K562 (cell line): ENCODE data around the gene MCL1. TPM values are rescaled to one million over a fixed set of nuclear protein-coding genes. Genes with fewer than 3 reads are reported as not detected.

Experiments
- DNMT1 ChIP-seq: fragments of 450-650 bp; IDR thresholded peaks from 2 replicates; pipeline ENCODE4 v1.6.1; 2016; ENCODE audit warnings: antibody characterized with exemption, mild to moderate bottlenecking
- HDAC1 ChIP-seq, 2 experiments: fragments of 450-650 bp; IDR thresholded peaks; 2 replicates each; pipeline ENCODE4 v1.6.1; 2016 to 2017; ENCODE audit warnings: inconsistent platforms in 1 of 2, mild to moderate bottlenecking in 1 of 2, moderate library complexity in 1 of 2
- ILF3 ChIP-seq: fragments of 450-650 bp; IDR thresholded peaks from 2 replicates; pipeline ENCODE4 v1.6.1; 2018; ENCODE audit warnings: antibody characterized with exemption, mild to moderate bottlenecking, moderate library complexity, borderline replicate concordance
- MTA3 ChIP-seq: fragments of 450-650 bp; formaldehyde crosslinking; IDR thresholded peaks from 2 replicates; pipeline ENCODE4 v1.6.1; 2017; ENCODE audit warnings: mild to moderate bottlenecking, borderline replicate concordance
- NUFIP1 ChIP-seq: fragments of 450-650 bp; IDR thresholded peaks from 2 replicates; pipeline ENCODE4 v1.6.1; 2018; ENCODE audit not compliant: partially characterized antibody
- RBM14 ChIP-seq: fragments of 200-400 bp; formaldehyde crosslinking; IDR thresholded peaks from 2 replicates; pipeline ENCODE4 v1.6.1; 2018; ENCODE audit warnings: low read depth, mild to moderate bottlenecking, low read length, moderate library complexity, borderline replicate concordance; ENCODE audit not compliant: insufficient read depth
- RBM25 ChIP-seq: fragments of 200-400 bp; formaldehyde crosslinking; IDR thresholded peaks from 2 replicates; pipeline ENCODE4 v1.6.1; 2018; ENCODE audit warnings: low read length, low read depth, moderate library complexity; ENCODE audit not compliant: severe bottlenecking
- TOE1 ChIP-seq, 2 experiments: fragments of 450-650 bp in 1 of 2; sonication (generic) in 1 of 2; formaldehyde crosslinking in 1 of 2; IDR thresholded peaks; 2 replicates each; pipeline versions ENCODE4 v1.7.1 to v1.8.0; 2016 to 2022; ENCODE audit warnings: borderline replicate concordance in 2 of 2, mild to moderate bottlenecking in 2 of 2, antibody characterized with exemption in 1 of 2, inconsistent platforms in 1 of 2, low read depth in 1 of 2, missing genetic modification reagents in 1 of 2, moderate library complexity in 1 of 2
- YY1 ChIP-seq, 3 experiments: IDR thresholded peaks; 2 replicates each; pipeline ENCODE4 v1.6.1; 2011; ENCODE audit warnings: low read length in 2 of 3, mild to moderate bottlenecking in 2 of 3, moderate library complexity in 2 of 3, borderline replicate concordance in 1 of 3, control low read depth in 1 of 3, low read depth in 1 of 3; ENCODE audit not compliant: insufficient read depth in 3 of 3, insufficient replicate concordance in 2 of 3, control insufficient read depth in 1 of 3, insufficient read length in 1 of 3; ENCODE audit errors: extremely low read depth in 1 of 3
- ZNF12 ChIP-seq: sonication (generic); formaldehyde crosslinking; IDR thresholded peaks from 2 replicates; pipeline ENCODE4 v1.4.0; 2020; ENCODE audit warnings: mild to moderate bottlenecking, missing genetic modification reagents
- ZNF408 ChIP-seq: fragments of 250-450 bp; sonication (Bioruptor Pico); IDR thresholded peaks from 2 replicates; pipeline ENCODE4 v1.4.0; 2020; ENCODE audit warnings: low read depth, mild to moderate bottlenecking, moderate library complexity
- polyA plus RNA-seq, 8 experiments: library from polyadenylated mRNA; depleted of rRNA in 4 of 8; stranded (reverse) in 5 of 8; unstranded in 3 of 8; fragments of >200 nt; fragmentation: Nextera tagmentation in 2 of 8; fragmentation: Illumina TruSeq in 1 of 8; extraction: Ambion mirVana in 2 of 8; extraction: Trizol in 1 of 8; gene quantifications; 2 replicates each; pipeline versions ENCODE4 v1.2.1 to v1.2.3, GENCODE V29; 2011 to 2014; ENCODE audit warnings: inconsistent platforms in 1 of 8, missing spikeins in 1 of 8
- total RNA-seq, 7 experiments: library from RNA; depleted of rRNA in 6 of 7; stranded (reverse); fragments of >200 nt in 6 of 7; fragmentation: Illumina TruSeq in 2 of 7; extraction: Trizol in 2 of 7; gene quantifications; 2 replicates each; pipeline versions ENCODE4 v1.2.1 to v1.2.3, GENCODE V29; 2011 to 2021; ENCODE audit warnings: low replicate concordance in 1 of 7
- TF ChIP-seq, protein P1 (sequence below): fragments of 250-450 bp; sonication (Bioruptor Pico); IDR thresholded peaks from 2 replicates; pipeline ENCODE4 v1.8.0; 2021; ENCODE audit warnings: moderate library complexity, mild to moderate bottlenecking, inconsistent platforms
- TF ChIP-seq, protein P2 (sequence below): fragments of 450-650 bp; IDR thresholded peaks from 2 replicates; pipeline ENCODE4 v1.6.1; 2017; ENCODE audit warnings: antibody characterized with exemption
- TF ChIP-seq, protein P3 (sequence below): fragments of 250-450 bp; sonication (Bioruptor Pico); IDR thresholded peaks from 2 replicates; pipeline ENCODE4 v1.8.0; 2022; ENCODE audit warnings: moderate library complexity, mild to moderate bottlenecking, inconsistent platforms
- TF ChIP-seq, protein P4 (sequence below): sonication (generic); formaldehyde crosslinking; IDR thresholded peaks from 2 replicates; pipeline ENCODE4 v1.9.0; 2022; ENCODE audit warnings: mild to moderate bottlenecking, missing genetic modification reagents
- TF ChIP-seq, protein P5 (sequence below): sonication (generic); formaldehyde crosslinking; IDR thresholded peaks from 2 replicates; pipeline ENCODE4 v1.8.0; 2022; ENCODE audit warnings: missing genetic modification reagents, mild to moderate bottlenecking, borderline replicate concordance

Gene MCL1
- total and polyA plus RNA-seq, 9 of the 15 experiments (the other 6 are each of a cell fraction or from before 2014, with no cell fraction given) = 27.1 to 224 (median 138) TPM

DNA sequence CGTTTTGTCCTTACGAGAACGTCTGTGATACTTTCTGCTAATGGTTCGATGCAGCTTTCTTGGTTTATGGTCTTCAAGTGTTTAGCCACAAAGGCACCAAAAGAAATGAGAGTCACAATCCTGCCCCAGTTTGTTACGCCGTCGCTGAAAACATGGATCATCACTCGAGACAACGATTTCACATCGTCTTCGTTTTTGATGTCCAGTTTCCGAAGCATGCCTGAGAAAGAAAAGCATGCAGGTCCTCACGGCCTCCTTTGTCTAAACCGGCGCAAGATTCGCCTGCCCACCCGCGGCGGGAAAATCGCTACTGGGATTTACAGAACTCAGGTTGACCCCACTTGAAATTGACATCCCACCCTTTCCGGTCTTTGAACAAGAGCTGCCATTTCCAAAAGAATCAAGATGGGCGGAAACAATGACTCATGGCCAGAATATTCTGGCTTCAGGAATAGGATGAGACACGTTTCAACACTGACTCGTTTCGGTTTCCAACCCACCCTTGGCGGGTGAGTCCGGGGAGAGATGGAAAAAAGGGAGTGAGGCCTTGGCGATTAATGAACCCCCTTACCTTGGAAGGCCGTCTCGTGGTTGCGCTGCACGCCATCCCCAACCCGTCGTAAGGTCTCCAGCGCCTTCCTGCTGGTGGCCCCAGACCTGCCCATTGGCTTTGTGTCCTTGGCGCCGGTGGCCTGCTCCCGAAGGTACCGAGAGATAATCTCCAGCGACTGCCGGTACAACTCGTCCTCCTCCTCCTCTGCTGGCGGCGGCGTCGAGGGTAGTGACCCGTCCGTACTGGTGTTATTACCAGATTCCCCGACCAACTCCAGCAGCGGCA is 919 bp downstream of the MCL1 start (continued):
- TF ChIP-seq, protein P1, sequence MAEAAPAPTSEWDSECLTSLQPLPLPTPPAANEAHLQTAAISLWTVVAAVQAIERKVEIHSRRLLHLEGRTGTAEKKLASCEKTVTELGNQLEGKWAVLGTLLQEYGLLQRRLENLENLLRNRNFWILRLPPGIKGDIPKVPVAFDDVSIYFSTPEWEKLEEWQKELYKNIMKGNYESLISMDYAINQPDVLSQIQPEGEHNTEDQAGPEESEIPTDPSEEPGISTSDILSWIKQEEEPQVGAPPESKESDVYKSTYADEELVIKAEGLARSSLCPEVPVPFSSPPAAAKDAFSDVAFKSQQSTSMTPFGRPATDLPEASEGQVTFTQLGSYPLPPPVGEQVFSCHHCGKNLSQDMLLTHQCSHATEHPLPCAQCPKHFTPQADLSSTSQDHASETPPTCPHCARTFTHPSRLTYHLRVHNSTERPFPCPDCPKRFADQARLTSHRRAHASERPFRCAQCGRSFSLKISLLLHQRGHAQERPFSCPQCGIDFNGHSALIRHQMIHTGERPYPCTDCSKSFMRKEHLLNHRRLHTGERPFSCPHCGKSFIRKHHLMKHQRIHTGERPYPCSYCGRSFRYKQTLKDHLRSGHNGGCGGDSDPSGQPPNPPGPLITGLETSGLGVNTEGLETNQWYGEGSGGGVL (CRISPR knock-in tag) = no peak
- TF ChIP-seq RBM25 (no peak), ZNF12 (CRISPR knock-in tag) (peak; percentile 22; the same call in 1 of the 2 replicates), ILF3 (no peak), DNMT1 (no peak), HDAC1 (IDR thresholded peaks at IDR 0.05) (no peak; a peak in 1 of 4 replicates), NUFIP1 (no peak), ZNF408 (no peak), YY1 (IDR thresholded peaks at IDR 0.05; ENCODE audit: borderline replicate concordance in 1 of 3, control insufficient read depth in 1 of 3, extremely low read depth in 1 of 3, insufficient read depth in 3 of 3, insufficient read length in 1 of 3, insufficient replicate concordance in 2 of 3, low read depth in 1 of 3, low read length in 2 of 3) (peak in 1 of 3 experiments; percentile 61), RBM14 (no peak), MTA3 (no peak; the same call in 1 of the 2 replicates), TOE1 (IDR thresholded peaks at IDR 0.05; ENCODE audit: borderline replicate concordance) (no peak), TOE1 (CRISPR knock-in tag; IDR thresholded peaks at IDR 0.05; ENCODE audit: borderline replicate concordance, low read depth) (no peak)
- TF ChIP-seq, protein P2, sequence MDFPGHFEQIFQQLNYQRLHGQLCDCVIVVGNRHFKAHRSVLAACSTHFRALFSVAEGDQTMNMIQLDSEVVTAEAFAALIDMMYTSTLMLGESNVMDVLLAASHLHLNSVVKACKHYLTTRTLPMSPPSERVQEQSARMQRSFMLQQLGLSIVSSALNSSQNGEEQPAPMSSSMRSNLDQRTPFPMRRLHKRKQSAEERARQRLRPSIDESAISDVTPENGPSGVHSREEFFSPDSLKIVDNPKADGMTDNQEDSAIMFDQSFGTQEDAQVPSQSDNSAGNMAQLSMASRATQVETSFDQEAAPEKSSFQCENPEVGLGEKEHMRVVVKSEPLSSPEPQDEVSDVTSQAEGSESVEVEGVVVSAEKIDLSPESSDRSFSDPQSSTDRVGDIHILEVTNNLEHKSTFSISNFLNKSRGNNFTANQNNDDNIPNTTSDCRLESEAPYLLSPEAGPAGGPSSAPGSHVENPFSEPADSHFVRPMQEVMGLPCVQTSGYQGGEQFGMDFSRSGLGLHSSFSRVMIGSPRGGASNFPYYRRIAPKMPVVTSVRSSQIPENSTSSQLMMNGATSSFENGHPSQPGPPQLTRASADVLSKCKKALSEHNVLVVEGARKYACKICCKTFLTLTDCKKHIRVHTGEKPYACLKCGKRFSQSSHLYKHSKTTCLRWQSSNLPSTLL = no peak
- TF ChIP-seq, protein P3, sequence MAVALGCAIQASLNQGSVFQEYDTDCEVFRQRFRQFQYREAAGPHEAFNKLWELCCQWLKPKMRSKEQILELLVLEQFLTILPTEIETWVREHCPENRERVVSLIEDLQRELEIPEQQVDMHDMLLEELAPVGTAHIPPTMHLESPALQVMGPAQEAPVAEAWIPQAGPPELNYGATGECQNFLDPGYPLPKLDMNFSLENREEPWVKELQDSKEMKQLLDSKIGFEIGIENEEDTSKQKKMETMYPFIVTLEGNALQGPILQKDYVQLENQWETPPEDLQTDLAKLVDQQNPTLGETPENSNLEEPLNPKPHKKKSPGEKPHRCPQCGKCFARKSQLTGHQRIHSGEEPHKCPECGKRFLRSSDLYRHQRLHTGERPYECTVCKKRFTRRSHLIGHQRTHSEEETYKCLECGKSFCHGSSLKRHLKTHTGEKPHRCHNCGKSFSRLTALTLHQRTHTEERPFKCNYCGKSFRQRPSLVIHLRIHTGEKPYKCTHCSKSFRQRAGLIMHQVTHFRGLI (CRISPR knock-in tag) = no peak
- TF ChIP-seq, protein P4, sequence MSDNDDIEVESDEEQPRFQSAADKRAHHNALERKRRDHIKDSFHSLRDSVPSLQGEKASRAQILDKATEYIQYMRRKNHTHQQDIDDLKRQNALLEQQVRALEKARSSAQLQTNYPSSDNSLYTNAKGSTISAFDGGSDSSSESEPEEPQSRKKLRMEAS (CRISPR knock-in tag) = peak; percentile 28; the same call in 1 of the 2 replicates
- TF ChIP-seq, protein P5, sequence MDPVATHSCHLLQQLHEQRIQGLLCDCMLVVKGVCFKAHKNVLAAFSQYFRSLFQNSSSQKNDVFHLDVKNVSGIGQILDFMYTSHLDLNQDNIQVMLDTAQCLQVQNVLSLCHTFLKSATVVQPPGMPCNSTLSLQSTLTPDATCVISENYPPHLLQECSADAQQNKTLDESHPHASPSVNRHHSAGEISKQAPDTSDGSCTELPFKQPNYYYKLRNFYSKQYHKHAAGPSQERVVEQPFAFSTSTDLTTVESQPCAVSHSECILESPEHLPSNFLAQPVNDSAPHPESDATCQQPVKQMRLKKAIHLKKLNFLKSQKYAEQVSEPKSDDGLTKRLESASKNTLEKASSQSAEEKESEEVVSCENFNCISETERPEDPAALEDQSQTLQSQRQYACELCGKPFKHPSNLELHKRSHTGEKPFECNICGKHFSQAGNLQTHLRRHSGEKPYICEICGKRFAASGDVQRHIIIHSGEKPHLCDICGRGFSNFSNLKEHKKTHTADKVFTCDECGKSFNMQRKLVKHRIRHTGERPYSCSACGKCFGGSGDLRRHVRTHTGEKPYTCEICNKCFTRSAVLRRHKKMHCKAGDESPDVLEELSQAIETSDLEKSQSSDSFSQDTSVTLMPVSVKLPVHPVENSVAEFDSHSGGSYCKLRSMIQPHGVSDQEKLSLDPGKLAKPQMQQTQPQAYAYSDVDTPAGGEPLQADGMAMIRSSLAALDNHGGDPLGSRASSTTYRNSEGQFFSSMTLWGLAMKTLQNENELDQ = no peak
